Measurements from ENCODE around the gene AZU1.

Gene AZU1

GRCh38 chr19:791567-792305, 35.9 kb upstream of the AZU1 start:
- Histone ChIP-seq H3K36me3 (ENCODE audit: insufficient read depth, low read length) (no peaks in the 10 kb centered on the region), H3K9ac (ENCODE audit: low read depth, low read length, poor library complexity, severe bottlenecking) (no peak overlapping the region), H2AFZ (ENCODE audit: low read length) (no peak overlapping the region), H3K4me1 (ENCODE audit: insufficient read depth, low read length, poor library complexity, severe bottlenecking) (peaks cover 4% of the 10 kb centered on the region), H4K20me1 (ENCODE audit: insufficient read depth, low read length, poor library complexity, severe bottlenecking) (no peaks in the 10 kb centered on the region), H3K4me2 (ENCODE audit: low read depth, low read length, poor library complexity, severe bottlenecking) (no peak overlapping the region), H3K9me3 (ENCODE audit: insufficient read depth, low read depth, low read length) (no peaks in the 10 kb centered on the region), H3K79me2 (ENCODE audit: insufficient read depth, low read length) (peaks cover 7% of the 10 kb centered on the region; the same call in 1 of the 2 replicates), H3K4me3 (ENCODE audit: low read length, poor library complexity, severe bottlenecking) (no peak overlapping the region), H3K9me2 (replicated peaks; ENCODE audit: low read depth, low read length) (no peaks in the 10 kb centered on the region), H3F3A (ENCODE audit: low read depth) (no peaks in the 10 kb centered on the region), H3K27me3 (ENCODE audit: insufficient read depth, low read length, poor library complexity, severe bottlenecking) (no peaks in the 10 kb centered on the region)
- TF ChIP-seq CTCF (conservative IDR thresholded peaks at IDR 0.05; ENCODE audit: low read length) (no peak), EZH2phosphoT487 (IDR thresholded peaks at IDR 0.05; ENCODE audit: borderline replicate concordance) (no peak)

- Histone ChIP-seq H3K4me2 (ENCODE audit: low read depth, low read length, poor library complexity, severe bottlenecking) (no peak overlapping the region), H3K36me3 (ENCODE audit: insufficient read depth, low read length) (no peaks in the 10 kb centered on the region), H3K4me1 (ENCODE audit: insufficient read depth, low read length, poor library complexity, severe bottlenecking) (peaks cover 4% of the 10 kb centered on the region), H3K9ac (ENCODE audit: low read depth, low read length, poor library complexity, severe bottlenecking) (no peak overlapping the region), H3F3A (ENCODE audit: low read depth) (no peaks in the 10 kb centered on the region), H3K79me2 (ENCODE audit: insufficient read depth, low read length) (peaks cover 8% of the 10 kb centered on the region; the same call in 1 of the 2 replicates), H3K4me3 (ENCODE audit: low read length, poor library complexity, severe bottlenecking) (no peak overlapping the region), H3K27me3 (ENCODE audit: insufficient read depth, low read length, poor library complexity, severe bottlenecking) (no peaks in the 10 kb centered on the region), H4K20me1 (ENCODE audit: insufficient read depth, low read length, poor library complexity, severe bottlenecking) (no peaks in the 10 kb centered on the region), H3K9me2 (replicated peaks; ENCODE audit: low read depth, low read length) (no peaks in the 10 kb centered on the region), H2AFZ (ENCODE audit: low read length) (no peak overlapping the region), H3K9me3 (ENCODE audit: insufficient read depth, low read depth, low read length) (no peaks in the 10 kb centered on the region)
- no peak for TF ChIP-seq EZH2phosphoT487 (IDR thresholded peaks at IDR 0.05; ENCODE audit: borderline replicate concordance)
- no peak for TF ChIP-seq CTCF (conservative IDR thresholded peaks at IDR 0.05; ENCODE audit: low read length)
These were observed 35.2 kb upstream of the AZU1 start for GRCh38 chr19:792306-792885.

GRCh38 chr19:793806-794205, 33.8 kb upstream of the AZU1 start:
- no peak overlapping the region for H3K4me2 ChIP-seq (ENCODE audit: low read depth, low read length, poor library complexity, severe bottlenecking)
- H3K9me3 ChIP-seq (ENCODE audit: insufficient read depth, low read depth, low read length): no peaks in the 10 kb centered on the region
- peaks cover 8% of the 10 kb centered on the region for H3K27me3 ChIP-seq (ENCODE audit: insufficient read depth, low read length, poor library complexity, severe bottlenecking)
- no peak for TF ChIP-seq EZH2phosphoT487 (IDR thresholded peaks at IDR 0.05; ENCODE audit: borderline replicate concordance)
- no peak for TF ChIP-seq CTCF (conservative IDR thresholded peaks at IDR 0.05; ENCODE audit: low read length)
- H3K79me2 ChIP-seq (ENCODE audit: insufficient read depth, low read length): peaks cover 21% of the 10 kb centered on the region
- no peaks in the 10 kb centered on the region for H3F3A ChIP-seq (ENCODE audit: low read depth)
- no peak overlapping the region for H3K9ac ChIP-seq (ENCODE audit: low read depth, low read length, poor library complexity, severe bottlenecking)
- peaks cover 10% of the 10 kb centered on the region for H4K20me1 ChIP-seq (ENCODE audit: insufficient read depth, low read length, poor library complexity, severe bottlenecking)
- H3K4me1 ChIP-seq (ENCODE audit: insufficient read depth, low read length, poor library complexity, severe bottlenecking): peaks cover 4% of the 10 kb centered on the region
- no peak overlapping the region for H3K4me3 ChIP-seq (ENCODE audit: low read length, poor library complexity, severe bottlenecking)
- H2AFZ ChIP-seq (ENCODE audit: low read length): no peak overlapping the region
- no peaks in the 10 kb centered on the region for H3K36me3 ChIP-seq (ENCODE audit: insufficient read depth, low read length)
- no peaks in the 10 kb centered on the region for H3K9me2 ChIP-seq (replicated peaks; ENCODE audit: low read depth, low read length)

All from Loucy (cell line).